ENCODE measurements around the gene TBCK.

The TBCK gene

GRCh38 chr4:105994061-105994460 is 321.9 kb downstream of the TBCK start:
- TF ChIP-seq, protein P1, sequence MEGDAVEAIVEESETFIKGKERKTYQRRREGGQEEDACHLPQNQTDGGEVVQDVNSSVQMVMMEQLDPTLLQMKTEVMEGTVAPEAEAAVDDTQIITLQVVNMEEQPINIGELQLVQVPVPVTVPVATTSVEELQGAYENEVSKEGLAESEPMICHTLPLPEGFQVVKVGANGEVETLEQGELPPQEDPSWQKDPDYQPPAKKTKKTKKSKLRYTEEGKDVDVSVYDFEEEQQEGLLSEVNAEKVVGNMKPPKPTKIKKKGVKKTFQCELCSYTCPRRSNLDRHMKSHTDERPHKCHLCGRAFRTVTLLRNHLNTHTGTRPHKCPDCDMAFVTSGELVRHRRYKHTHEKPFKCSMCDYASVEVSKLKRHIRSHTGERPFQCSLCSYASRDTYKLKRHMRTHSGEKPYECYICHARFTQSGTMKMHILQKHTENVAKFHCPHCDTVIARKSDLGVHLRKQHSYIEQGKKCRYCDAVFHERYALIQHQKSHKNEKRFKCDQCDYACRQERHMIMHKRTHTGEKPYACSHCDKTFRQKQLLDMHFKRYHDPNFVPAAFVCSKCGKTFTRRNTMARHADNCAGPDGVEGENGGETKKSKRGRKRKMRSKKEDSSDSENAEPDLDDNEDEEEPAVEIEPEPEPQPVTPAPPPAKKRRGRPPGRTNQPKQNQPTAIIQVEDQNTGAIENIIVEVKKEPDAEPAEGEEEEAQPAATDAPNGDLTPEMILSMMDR (IDR thresholded peaks at IDR 0.05; ENCODE audit: low read length) = no peak
- TF ChIP-seq EZH2 (optimal IDR thresholded peaks at IDR 0.05; ENCODE audit: low read depth, low read length) = no peak
- no peak for TF ChIP-seq EZH2phosphoT487 (IDR thresholded peaks at IDR 0.05; ENCODE audit: low read length)
- Histone ChIP-seq H3K27ac (ENCODE audit: low read length) (no peak overlapping the region), H3K4me1 (ENCODE audit: low read length) (no peaks in the 10 kb centered on the region), H3K9ac (ENCODE audit: low read length) (no peak overlapping the region), H3K4me2 (ENCODE audit: low read depth, low read length) (no peak overlapping the region), H3K27me3 (replicated peaks; ENCODE audit: insufficient read depth, low read length) (no peaks in the 10 kb centered on the region), H3F3A (ENCODE audit: insufficient read depth, low read length) (no peaks in the 10 kb centered on the region), H3K4me3 (ENCODE audit: low read length) (no peak overlapping the region), H3K9me3 (replicated peaks; ENCODE audit: insufficient read depth, low read length) (no peaks in the 10 kb centered on the region), H3K36me3 (replicated peaks; ENCODE audit: insufficient read depth, low read length) (no peaks in the 10 kb centered on the region), H3K9me2 (replicated peaks; ENCODE audit: insufficient read depth, low read length) (no peaks in the 10 kb centered on the region), H3K79me2 (ENCODE audit: low read length) (no peaks in the 10 kb centered on the region), H4K20me1 (ENCODE audit: insufficient read depth, low read length) (no peaks in the 10 kb centered on the region), H2AFZ (ENCODE audit: low read length) (no peak overlapping the region)
- no peak for DNase-seq

DNA sequence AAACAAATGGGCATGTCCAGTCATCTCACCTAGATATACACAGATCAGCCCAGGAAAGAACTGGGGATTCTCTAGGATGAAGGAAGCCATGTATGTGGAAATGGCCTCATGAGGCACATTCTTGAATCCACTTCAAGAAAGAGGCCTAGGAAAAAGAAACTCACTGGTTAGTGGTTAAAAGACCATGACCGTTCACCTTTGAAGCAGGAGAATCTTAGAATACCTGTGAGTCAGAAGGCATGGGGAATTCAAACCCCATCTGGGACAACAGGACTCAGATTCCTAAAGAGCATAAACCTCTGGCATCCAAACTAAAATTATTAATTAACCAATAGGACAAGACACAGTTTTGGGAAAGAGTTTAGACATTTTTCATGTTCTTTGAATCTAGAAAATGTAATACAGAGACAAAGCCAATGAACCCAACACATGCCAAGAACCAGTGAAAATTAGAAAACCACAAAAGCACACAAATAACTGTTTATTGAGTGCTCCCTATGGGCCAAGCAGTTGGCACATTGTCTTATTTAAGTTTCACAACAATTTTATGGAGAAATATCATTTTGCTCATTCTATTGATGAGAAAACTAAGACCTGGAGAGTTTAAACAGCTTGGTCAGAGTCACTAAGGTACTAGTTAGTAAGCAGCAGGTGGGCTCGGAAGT is 323.2 kb downstream of the TBCK start:
- H3K36me3 ChIP-seq (replicated peaks; ENCODE audit: insufficient read depth, low read length) = no peaks in the 10 kb centered on the region
- H3K4me2 ChIP-seq (ENCODE audit: low read depth, low read length) = no peak overlapping the region
- H3F3A ChIP-seq (ENCODE audit: insufficient read depth, low read length) = no peaks in the 10 kb centered on the region
- H3K79me2 ChIP-seq (ENCODE audit: low read length) = no peaks in the 10 kb centered on the region
- H3K4me1 ChIP-seq (ENCODE audit: low read length) = no peaks in the 10 kb centered on the region
- H4K20me1 ChIP-seq (ENCODE audit: insufficient read depth, low read length) = no peaks in the 10 kb centered on the region
- H3K9me3 ChIP-seq (replicated peaks; ENCODE audit: insufficient read depth, low read length) = no peaks in the 10 kb centered on the region
- H3K4me3 ChIP-seq (ENCODE audit: low read length) = no peak overlapping the region
- DNase-seq = no peak
- H3K9ac ChIP-seq (ENCODE audit: low read length) = no peak overlapping the region
- no peak overlapping the region for H2AFZ ChIP-seq (ENCODE audit: low read length)
- TF ChIP-seq EZH2 (optimal IDR thresholded peaks at IDR 0.05; ENCODE audit: low read depth, low read length) (no peak), EZH2phosphoT487 (IDR thresholded peaks at IDR 0.05; ENCODE audit: low read length) (no peak)
- TF ChIP-seq, protein P1 (IDR thresholded peaks at IDR 0.05; ENCODE audit: low read length) = no peak
- no peaks in the 10 kb centered on the region for H3K9me2 ChIP-seq (replicated peaks; ENCODE audit: insufficient read depth, low read length)
- H3K27me3 ChIP-seq (replicated peaks; ENCODE audit: insufficient read depth, low read length) = no peaks in the 10 kb centered on the region
- H3K27ac ChIP-seq (ENCODE audit: low read length) = no peak overlapping the region

DNA sequence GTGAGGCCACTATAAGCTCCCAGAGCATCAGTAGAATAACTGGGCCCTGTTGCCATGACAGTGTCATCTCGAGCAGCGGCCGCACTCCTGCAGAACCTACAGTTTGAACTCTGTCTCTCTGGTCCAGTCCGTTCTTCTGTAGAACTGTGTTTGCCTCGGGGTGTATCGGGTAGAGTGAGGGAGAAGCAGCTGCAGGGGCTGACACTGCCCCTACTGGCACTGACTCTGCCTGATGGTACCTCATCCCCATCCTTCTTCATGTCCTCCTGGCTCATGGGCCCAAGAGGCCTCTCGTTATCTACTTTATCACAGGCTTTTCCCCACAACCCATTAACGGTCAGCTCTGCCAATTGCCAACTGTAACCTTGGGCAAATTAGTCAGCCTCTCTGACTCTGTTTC is 324.3 kb downstream of the TBCK start:
- H3K4me2 ChIP-seq (ENCODE audit: low read depth, low read length) = no peak overlapping the region
- H3K4me1 ChIP-seq (ENCODE audit: low read length) = no peaks in the 10 kb centered on the region
- no peak overlapping the region for H3K27ac ChIP-seq (ENCODE audit: low read length)
- H3K36me3 ChIP-seq (replicated peaks; ENCODE audit: insufficient read depth, low read length) = no peaks in the 10 kb centered on the region
- H3K79me2 ChIP-seq (ENCODE audit: low read length) = no peaks in the 10 kb centered on the region
- no peaks in the 10 kb centered on the region for H3F3A ChIP-seq (ENCODE audit: insufficient read depth, low read length)
- no peak for DNase-seq
- no peaks in the 10 kb centered on the region for H3K9me2 ChIP-seq (replicated peaks; ENCODE audit: insufficient read depth, low read length)
- H2AFZ ChIP-seq (ENCODE audit: low read length) = no peak overlapping the region
- TF ChIP-seq, protein P1 (IDR thresholded peaks at IDR 0.05; ENCODE audit: low read length) = no peak
- TF ChIP-seq EZH2 (optimal IDR thresholded peaks at IDR 0.05; ENCODE audit: low read depth, low read length) = no peak
- no peak for TF ChIP-seq EZH2phosphoT487 (IDR thresholded peaks at IDR 0.05; ENCODE audit: low read length)
- H4K20me1 ChIP-seq (ENCODE audit: insufficient read depth, low read length) = no peaks in the 10 kb centered on the region
- no peak overlapping the region for H3K9ac ChIP-seq (ENCODE audit: low read length)
- no peak overlapping the region for H3K4me3 ChIP-seq (ENCODE audit: low read length)
- H3K27me3 ChIP-seq (replicated peaks; ENCODE audit: insufficient read depth, low read length) = no peaks in the 10 kb centered on the region
- H3K9me3 ChIP-seq (replicated peaks; ENCODE audit: insufficient read depth, low read length) = no peaks in the 10 kb centered on the region

Measured in MM.1S (cell line).